ENCODE data around the gene TTC13.

The TTC13 gene

DNA sequence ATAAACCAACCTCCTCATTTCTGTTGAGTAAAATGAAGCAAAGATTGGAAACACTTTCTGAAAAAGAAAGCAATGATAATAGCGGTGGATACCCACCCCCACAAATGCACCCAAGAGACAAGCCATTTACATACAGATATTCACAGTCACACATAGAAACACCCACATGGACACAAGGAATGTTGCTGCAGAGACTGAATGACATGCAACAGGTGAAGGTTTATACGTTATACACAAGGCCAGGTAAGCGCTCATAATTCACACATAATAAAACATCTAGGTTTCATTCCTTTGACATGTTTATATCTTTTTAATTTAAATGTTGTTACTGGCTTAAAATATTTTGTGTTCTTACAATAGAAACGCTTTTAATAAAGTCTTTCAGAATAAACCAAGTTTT lies 21.5 kb upstream of the TTC13 start:
- TF ChIP-seq, protein P1, sequence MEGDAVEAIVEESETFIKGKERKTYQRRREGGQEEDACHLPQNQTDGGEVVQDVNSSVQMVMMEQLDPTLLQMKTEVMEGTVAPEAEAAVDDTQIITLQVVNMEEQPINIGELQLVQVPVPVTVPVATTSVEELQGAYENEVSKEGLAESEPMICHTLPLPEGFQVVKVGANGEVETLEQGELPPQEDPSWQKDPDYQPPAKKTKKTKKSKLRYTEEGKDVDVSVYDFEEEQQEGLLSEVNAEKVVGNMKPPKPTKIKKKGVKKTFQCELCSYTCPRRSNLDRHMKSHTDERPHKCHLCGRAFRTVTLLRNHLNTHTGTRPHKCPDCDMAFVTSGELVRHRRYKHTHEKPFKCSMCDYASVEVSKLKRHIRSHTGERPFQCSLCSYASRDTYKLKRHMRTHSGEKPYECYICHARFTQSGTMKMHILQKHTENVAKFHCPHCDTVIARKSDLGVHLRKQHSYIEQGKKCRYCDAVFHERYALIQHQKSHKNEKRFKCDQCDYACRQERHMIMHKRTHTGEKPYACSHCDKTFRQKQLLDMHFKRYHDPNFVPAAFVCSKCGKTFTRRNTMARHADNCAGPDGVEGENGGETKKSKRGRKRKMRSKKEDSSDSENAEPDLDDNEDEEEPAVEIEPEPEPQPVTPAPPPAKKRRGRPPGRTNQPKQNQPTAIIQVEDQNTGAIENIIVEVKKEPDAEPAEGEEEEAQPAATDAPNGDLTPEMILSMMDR (conservative IDR thresholded peaks at IDR 0.05; ENCODE audit: low read depth, low read length): no peak
- H3K4me1 ChIP-seq (ENCODE audit: low read depth, poor library complexity, severe bottlenecking): no peaks in the 10 kb centered on the region
- no peak overlapping the region for H3K4me3 ChIP-seq (IDR thresholded peaks at IDR 0.05; ENCODE audit: insufficient read depth, low read depth, low read length)
- no peaks in the 10 kb centered on the region; the same call in 1 of the 2 replicates for H3K36me3 ChIP-seq (ENCODE audit: insufficient read depth)
- H3K79me2 ChIP-seq (ENCODE audit: insufficient read depth, low read depth): no peaks in the 10 kb centered on the region; the same call in 1 of the 2 replicates
- H3K27ac ChIP-seq: no peak overlapping the region
- no peak overlapping the region for H3K9ac ChIP-seq
- no peak overlapping the region for H2AFZ ChIP-seq (ENCODE audit: low read depth)
- no peaks in the 10 kb centered on the region for H3K27me3 ChIP-seq (ENCODE audit: insufficient read depth, low read depth)
- H4K20me1 ChIP-seq (ENCODE audit: insufficient read depth): no peaks in the 10 kb centered on the region
- H3K4me2 ChIP-seq: no peak overlapping the region

DNA sequence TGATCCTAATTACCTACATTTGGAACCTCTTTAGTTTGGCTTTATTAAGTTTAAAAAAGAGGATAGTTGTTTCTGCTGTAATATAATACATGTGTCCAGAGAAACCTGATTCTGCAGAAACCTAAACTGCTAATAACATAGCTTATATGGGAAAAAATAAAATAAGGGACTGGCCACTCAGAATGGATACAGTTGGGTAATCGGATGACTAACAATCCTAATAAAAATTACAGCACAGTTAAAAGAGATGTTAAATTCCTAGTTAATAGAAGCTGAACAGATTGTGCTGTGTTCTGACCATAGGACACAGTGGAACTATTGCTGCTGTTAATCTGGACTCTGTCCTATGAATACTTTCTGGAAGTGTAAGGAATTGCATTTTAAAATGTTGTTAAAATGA lies 16.2 kb upstream of the TTC13 start:
- Histone ChIP-seq H3K79me2 (ENCODE audit: insufficient read depth, low read depth) (peaks cover 3% of the 10 kb centered on the region; the same call in 1 of the 2 replicates), H4K20me1 (ENCODE audit: insufficient read depth) (no peaks in the 10 kb centered on the region), H3K36me3 (ENCODE audit: insufficient read depth) (no peaks in the 10 kb centered on the region; the same call in 1 of the 2 replicates), H3K27ac (no peak overlapping the region), H3K9ac (no peak overlapping the region), H3K4me3 (IDR thresholded peaks at IDR 0.05; ENCODE audit: insufficient read depth, low read depth, low read length) (no peak overlapping the region), H2AFZ (ENCODE audit: low read depth) (no peak overlapping the region), H3K4me1 (ENCODE audit: low read depth, poor library complexity, severe bottlenecking) (no peaks in the 10 kb centered on the region), H3K4me2 (no peak overlapping the region), H3K27me3 (ENCODE audit: insufficient read depth, low read depth) (no peaks in the 10 kb centered on the region)
- TF ChIP-seq, protein P1 (conservative IDR thresholded peaks at IDR 0.05; ENCODE audit: low read depth, low read length): no peak

DNA sequence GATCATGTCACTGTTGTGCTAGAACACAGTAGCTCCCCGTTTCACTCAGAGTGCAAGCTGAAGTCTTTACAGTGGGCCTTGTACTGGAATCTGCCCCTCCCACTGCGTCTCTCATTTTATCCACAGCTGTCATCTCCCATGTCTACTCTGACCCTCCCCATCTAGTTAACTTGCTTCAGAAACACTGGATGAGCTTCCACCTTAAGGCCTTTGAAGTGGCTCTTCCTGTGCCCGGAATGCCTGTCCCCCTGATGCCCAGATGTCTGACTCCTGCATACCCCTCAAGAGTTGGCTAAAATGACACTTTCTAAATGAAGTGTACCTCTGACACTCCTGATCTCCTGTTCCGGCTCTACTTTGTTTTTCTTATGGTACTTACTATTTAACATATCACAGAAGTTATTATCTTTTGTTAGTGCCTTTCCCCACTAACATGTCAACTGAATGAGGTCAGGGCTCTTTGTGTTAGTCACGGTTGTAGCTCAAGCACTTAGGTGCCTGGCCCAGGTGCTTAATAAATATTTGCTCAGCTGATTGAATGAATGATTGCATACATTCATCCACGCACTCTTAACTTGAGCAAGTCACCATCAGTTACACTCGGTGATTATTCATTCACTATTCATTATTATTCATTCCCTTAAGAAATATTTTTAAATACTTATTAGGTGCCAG lies 13.6 kb upstream of the TTC13 start:
- Histone ChIP-seq H3K4me2 (no peak overlapping the region), H3K79me2 (ENCODE audit: insufficient read depth, low read depth) (peaks cover 4% of the 10 kb centered on the region; the same call in 1 of the 2 replicates), H4K20me1 (ENCODE audit: insufficient read depth) (no peaks in the 10 kb centered on the region), H3K27ac (no peak overlapping the region), H3K9ac (no peak overlapping the region), H3K4me1 (ENCODE audit: low read depth, poor library complexity, severe bottlenecking) (no peaks in the 10 kb centered on the region), H3K36me3 (ENCODE audit: insufficient read depth) (no peaks in the 10 kb centered on the region; the same call in 1 of the 2 replicates), H3K27me3 (ENCODE audit: insufficient read depth, low read depth) (no peaks in the 10 kb centered on the region), H2AFZ (ENCODE audit: low read depth) (no peak overlapping the region), H3K4me3 (IDR thresholded peaks at IDR 0.05; ENCODE audit: insufficient read depth, low read depth, low read length) (no peak overlapping the region)
- TF ChIP-seq, protein P1 (conservative IDR thresholded peaks at IDR 0.05; ENCODE audit: low read depth, low read length): no peak

DNA sequence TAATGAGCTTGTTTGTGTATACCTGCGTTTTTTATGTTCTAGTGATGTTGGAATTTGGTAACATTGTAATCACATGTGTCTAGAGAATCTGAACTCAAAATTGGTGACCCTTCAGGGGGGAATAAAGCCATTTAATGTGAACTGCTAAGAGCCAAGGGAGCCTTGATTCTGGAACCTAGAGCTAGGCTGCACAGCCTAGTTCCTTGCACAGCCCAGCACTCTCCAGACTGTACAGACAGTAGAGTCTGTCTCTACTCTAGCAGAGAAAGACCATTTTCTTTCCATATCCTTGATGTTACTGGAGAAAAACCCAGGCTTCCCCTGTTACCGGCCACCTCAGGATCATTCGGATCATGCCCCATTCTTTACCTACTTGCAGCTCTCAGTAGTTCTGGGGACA lies 8.8 kb upstream of the TTC13 start:
- H3K9ac ChIP-seq: no peak overlapping the region
- H3K36me3 ChIP-seq (ENCODE audit: insufficient read depth): no peaks in the 10 kb centered on the region; the same call in 1 of the 2 replicates
- no peaks in the 10 kb centered on the region for H3K4me1 ChIP-seq (ENCODE audit: low read depth, poor library complexity, severe bottlenecking)
- no peak overlapping the region for H3K27ac ChIP-seq
- no peaks in the 10 kb centered on the region for H4K20me1 ChIP-seq (ENCODE audit: insufficient read depth)
- peaks cover 4% of the 10 kb centered on the region; the same call in 1 of the 2 replicates for H3K79me2 ChIP-seq (ENCODE audit: insufficient read depth, low read depth)
- H2AFZ ChIP-seq (ENCODE audit: low read depth): no peak overlapping the region
- H3K27me3 ChIP-seq (ENCODE audit: insufficient read depth, low read depth): no peaks in the 10 kb centered on the region
- TF ChIP-seq, protein P1 (conservative IDR thresholded peaks at IDR 0.05; ENCODE audit: low read depth, low read length): no peak
- H3K4me2 ChIP-seq: no peak overlapping the region
- H3K4me3 ChIP-seq (IDR thresholded peaks at IDR 0.05; ENCODE audit: insufficient read depth, low read depth, low read length): no peak overlapping the region

Data from KMS-11 (cell line).